GM12873 (cell line): ENCODE data around the gene ANKRD62.

Experiments used
- CTCF ChIP-seq: IDR thresholded peaks from 2 replicates; pipeline ENCODE4 v1.5.1; 2012; ENCODE audit warnings: low read depth, mild to moderate bottlenecking, moderate library complexity, low read length, control low read depth; ENCODE audit not compliant: insufficient read depth; ENCODE audit errors: missing control alignments

ANKRD62 gene

GRCh38 chr18:12066910-12067511 is 26.6 kb upstream of the ANKRD62 start:
- TF ChIP-seq CTCF = no peak

DNA sequence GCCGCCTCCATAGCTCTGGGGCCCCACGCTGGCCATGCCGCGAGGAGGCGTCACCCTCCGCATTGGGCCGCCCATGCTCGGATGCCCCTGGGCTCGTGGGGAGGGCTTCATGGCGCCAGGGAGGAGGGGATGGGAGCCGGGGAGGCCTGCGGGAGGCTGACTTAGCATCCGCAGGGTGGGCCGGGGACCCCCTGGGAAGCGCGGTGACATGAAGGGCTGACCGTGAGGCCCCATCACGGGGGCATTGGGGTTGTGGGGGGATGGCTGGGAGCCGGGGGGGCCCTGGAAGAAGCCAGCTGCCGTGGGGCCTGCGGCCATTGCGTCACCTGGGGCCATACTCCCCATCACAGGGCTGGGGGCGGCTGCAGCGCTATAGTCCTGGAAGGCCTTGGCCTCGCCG is 26.0 kb upstream of the ANKRD62 start:
- TF ChIP-seq CTCF = no peak

DNA sequence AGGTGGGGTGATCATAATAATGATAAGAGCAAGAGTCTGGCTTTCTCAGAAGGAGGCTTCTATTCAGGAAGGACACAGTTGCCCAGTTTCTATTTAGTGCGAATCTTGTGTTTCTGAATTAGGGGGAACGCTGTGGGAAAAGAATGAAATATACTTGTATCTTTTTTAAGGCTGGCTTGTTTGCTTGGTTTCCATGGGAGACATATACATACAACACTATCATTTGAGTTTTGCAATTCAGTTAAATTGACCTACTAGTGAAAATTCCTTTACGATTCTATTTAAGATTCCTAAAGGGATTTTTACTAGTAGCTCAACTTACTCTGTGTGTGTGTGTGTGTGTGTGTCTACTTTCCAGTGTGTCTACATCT is 24.7 kb upstream of the ANKRD62 start:
- TF ChIP-seq CTCF = no peak

DNA sequence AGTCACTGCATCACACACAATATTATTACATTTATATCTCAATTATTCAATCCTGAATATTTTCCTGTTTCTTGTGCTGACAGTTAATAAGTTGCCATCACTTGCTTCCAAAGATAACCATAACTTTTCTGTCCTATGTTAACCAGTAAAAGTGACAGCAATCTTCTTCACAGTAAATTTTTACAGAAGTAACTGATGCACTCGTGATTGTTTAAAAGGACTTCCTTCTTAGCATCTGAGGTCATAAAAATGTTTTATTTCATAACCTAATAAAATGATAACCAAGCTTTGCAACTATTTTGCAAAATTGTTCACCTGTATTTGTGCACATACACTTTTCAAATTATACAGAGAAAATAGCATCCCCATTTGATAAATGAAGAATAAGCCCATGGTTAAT is 20.6 kb upstream of the ANKRD62 start:
- no peak for TF ChIP-seq CTCF

DNA sequence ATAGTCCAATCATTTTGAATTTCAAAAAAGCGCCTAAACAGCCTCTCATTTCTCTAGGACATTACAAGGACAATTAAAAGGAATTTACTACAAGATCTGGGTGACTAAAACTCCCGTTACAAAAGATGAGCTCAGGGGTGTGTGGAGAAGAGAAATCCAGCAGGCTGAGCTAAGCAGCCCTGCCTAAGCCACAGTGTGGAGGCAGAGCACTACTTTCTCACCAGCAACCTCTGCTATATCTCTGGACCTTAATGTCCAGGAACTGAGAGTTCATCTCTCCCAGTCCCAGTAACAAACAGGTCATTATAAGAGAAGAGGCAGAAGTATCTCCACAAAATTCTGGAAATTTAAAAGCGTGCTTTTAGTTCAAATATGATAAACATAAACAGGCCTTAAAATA is 18.9 kb upstream of the ANKRD62 start:
- TF ChIP-seq CTCF = no peak

DNA sequence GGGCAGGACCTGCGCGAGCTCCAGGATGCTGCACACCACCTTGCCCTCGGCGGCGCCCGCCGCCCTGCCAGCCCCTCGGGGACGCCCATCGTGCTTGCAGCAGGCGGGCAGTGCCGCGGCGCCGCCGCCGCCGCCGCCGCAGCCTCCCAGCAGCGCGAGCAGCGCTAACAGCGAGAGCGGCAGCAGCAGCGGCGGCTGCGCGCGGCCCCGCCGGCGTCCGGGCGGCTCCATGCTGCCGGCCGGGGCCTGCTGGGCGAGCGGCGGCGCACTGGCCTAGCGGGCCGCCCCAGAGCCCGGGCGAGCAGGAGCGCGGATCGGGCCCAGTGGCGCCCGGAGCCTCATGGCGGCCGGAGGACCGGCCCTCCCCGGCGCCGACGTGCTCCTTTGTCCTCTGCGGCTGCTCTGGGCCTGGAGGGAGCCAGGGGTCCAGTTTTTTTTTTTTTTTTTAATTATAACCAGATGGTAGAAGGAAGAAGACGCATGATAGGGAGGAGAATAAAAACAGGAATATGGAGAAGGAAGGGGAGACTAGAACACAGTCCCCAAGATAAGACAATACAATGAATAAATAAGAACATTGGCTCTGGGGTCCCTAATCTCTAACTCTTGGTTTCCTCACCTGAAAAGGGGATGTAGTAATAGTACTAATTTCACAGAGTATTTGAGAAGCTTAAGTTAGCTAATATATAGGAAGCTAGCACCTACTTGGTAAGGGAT is 17.1 kb upstream of the ANKRD62 start:
- no peak for TF ChIP-seq CTCF

- no peak for TF ChIP-seq CTCF
These were observed 14.0 kb upstream of the ANKRD62 start for GRCh38 chr18:12079491-12080237.
